ENCODE results near the gene SLC23A2. TPM values are rescaled to one million over a fixed set of nuclear protein-coding genes. Genes with fewer than 3 reads are reported as not detected.

The SLC23A2 gene
- total RNA-seq, result 21.9 and 26.0 TPM in 2 replicates

DNA sequence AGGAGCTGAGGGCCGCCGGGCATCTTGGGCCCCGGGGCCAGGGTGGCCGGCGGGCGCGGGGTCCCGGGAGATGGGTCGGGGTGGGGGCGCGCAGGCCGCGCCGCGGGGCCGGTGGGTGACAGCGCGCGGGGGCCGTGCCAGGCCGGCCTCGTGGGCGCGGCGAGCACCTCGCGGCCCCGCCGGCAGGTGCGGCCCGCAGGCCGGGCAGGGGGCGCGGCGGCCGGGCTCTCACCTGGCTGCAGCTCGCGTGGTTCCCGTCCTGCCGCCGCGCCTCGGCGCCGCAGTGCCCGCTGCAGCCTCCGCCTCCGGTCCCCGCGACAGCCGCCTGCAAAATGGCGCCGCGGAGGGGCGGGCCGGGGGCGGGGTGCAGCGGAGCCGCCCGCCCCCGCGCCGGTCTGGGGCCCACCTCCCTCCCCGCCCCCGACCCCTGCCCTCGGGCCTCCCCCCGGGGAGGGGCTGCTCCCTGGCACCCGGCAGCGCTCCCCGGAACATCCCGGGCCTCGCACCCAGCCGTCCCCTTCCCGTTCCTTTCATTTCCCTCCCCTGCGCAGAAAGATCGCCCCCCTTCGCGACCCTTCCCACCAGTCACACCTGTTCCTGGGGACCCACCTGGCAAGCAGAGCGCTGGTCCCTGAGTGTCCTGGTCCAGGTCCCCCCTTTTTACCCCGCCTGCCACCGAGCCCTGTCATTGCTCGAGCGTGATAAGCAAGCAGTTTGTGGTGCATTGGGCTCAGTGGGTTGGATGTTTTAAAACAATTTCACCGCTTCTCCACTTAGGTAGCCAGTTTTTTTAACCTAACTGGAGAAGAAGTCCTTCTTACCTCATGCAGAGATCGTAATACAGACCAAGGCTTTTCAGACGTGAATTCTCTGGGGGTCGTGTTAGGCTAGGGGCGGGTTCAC is at the start of gene SLC23A2:
TSS of gene SLC23A2 (minus strand) at position 337 of the 903 bp plus-strand sequence. CDS start 68,948 bp downstream, outside the sequence.

Small RNA genes lying within 50 kb of the gene (small RNA-seq; reads per million reads assigned to genes)
- gene AL121890.1, result not detected
- not detected for gene RF00322

Other genes with a start within 250 kb of the SLC23A2 start
- 96.4 and 109 TPM in 2 replicates for gene RASSF2, start 177.9 kb downstream of the SLC23A2 start, total RNA-seq
- 97.7 and 112 TPM in 2 replicates for gene TMEM230, start 111.6 kb upstream of the SLC23A2 start, total RNA-seq
- 119 and 185 TPM in 2 replicates for gene PCNA, start 118.4 kb upstream of the SLC23A2 start, total RNA-seq
- 39.8 and 67.2 TPM in 2 replicates for gene CDS2, start 125.5 kb upstream of the SLC23A2 start, total RNA-seq

Measured in vein endothelial cell (primary cell).